GM12865 (cell line): ENCODE results near the gene POLDIP2.
"Not testable (repeated sequence)": the region's sequence is repeated elsewhere in the genome, so short reads cannot be mapped to it uniquely, and the experiment has no call there.

Source experiments
- DNase-seq: peaks from one replicate; pipeline ENCODE4 v3.0.0; 2010; ENCODE audit warnings: low read depth
- H3K4me3 ChIP-seq: 2 replicates; pipeline ENCODE4 v1.5.1; 2011; ENCODE audit warnings: mild to moderate bottlenecking, low read depth, low read length, control low read depth
- TF ChIP-seq, protein P1 (sequence below): IDR thresholded peaks from 2 replicates; pipeline ENCODE4 v1.5.1; 2011; ENCODE audit warnings: low read length, control low read depth, low read depth, inconsistent platforms; ENCODE audit not compliant: insufficient read depth; ENCODE audit errors: missing control alignments

POLDIP2 gene

GRCh38 chr17:28339431-28339830, 17.9 kb downstream of the POLDIP2 start:
- TF ChIP-seq, protein P1, sequence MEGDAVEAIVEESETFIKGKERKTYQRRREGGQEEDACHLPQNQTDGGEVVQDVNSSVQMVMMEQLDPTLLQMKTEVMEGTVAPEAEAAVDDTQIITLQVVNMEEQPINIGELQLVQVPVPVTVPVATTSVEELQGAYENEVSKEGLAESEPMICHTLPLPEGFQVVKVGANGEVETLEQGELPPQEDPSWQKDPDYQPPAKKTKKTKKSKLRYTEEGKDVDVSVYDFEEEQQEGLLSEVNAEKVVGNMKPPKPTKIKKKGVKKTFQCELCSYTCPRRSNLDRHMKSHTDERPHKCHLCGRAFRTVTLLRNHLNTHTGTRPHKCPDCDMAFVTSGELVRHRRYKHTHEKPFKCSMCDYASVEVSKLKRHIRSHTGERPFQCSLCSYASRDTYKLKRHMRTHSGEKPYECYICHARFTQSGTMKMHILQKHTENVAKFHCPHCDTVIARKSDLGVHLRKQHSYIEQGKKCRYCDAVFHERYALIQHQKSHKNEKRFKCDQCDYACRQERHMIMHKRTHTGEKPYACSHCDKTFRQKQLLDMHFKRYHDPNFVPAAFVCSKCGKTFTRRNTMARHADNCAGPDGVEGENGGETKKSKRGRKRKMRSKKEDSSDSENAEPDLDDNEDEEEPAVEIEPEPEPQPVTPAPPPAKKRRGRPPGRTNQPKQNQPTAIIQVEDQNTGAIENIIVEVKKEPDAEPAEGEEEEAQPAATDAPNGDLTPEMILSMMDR: no peak
- no peak overlapping the region for H3K4me3 ChIP-seq
- DNase-seq: no peak

DNA sequence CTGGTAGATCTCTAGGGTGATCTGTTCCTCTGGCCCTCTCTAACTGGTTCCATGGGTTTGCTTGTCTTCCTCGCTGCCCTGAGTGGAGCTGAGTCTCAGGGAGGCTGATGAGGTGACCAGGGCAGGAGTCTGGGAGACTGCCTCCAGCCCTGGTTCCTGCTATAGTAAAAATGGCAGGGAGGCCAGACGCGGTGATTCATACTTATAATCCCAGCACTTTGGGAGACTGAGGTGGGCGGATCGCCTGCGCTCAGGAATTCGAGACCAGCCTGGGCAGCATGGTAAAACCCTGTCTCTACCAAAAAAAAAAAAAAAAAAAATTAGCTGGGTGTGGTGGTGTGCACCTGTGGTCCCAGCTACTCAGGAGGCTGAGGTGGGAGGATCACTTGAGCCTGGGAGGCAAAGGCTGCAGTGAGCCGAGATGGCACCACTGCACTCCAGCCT, 18.5 kb downstream of the POLDIP2 start:
- not testable (repeated sequence) for DNase-seq, H3K4me3 ChIP-seq

GRCh38 chr17:28338056-28338768, 19.1 kb downstream of the POLDIP2 start:
- TF ChIP-seq, protein P1: no peak
- DNase-seq: no peak
- no peak overlapping the region for H3K4me3 ChIP-seq

GRCh38 chr17:28335959-28336871, 21.1 kb downstream of the POLDIP2 start:
- H3K4me3 ChIP-seq: peak overlapping the region; percentile 91
- TF ChIP-seq, protein P1: no peak
- DNase-seq: no peak

- peak within 1 kb of the TSS; percentile 91 for H3K4me3 ChIP-seq
- DNase-seq: peak; percentile 100
- TF ChIP-seq, protein P1: no peak
Measured at GRCh38 chr17:28335201-28335958, 21.9 kb downstream of the POLDIP2 start, which contains the start of the genes IFT20 and TNFAIP1. Gene IFT20, minus strand, starts transcription at chr17:28335472. Its CDS starts 3,487 bp downstream, at chr17:28331985. Gene TNFAIP1, plus strand, starts transcription at chr17:28335761. Its CDS starts 3,761 bp downstream, at chr17:28339522.

- TF ChIP-seq, protein P1: no peak
- H3K4me3 ChIP-seq: peak overlapping the region; percentile 79
- DNase-seq: no peak
Measured at GRCh38 chr17:28334666-28335200, 22.6 kb downstream of the POLDIP2 start.
